HFF-Myc (cell line): ENCODE measurements around the gene KHDRBS1.

Experiments
- DNase-seq: peaks from one replicate; pipeline ENCODE4 v3.0.0-alpha.2; 2011; ENCODE audit warnings: low read depth; ENCODE audit errors: extremely low read depth
- H3K4me3 ChIP-seq: replicated peaks from 2 replicates; pipeline ENCODE4 v1.5.1; 2011; ENCODE audit warnings: low read depth, mild to moderate bottlenecking, control low read depth, low read length
- TF ChIP-seq, protein P1 (sequence below): IDR thresholded peaks from 2 replicates; pipeline ENCODE4 v1.5.1; 2012; ENCODE audit warnings: mild to moderate bottlenecking, low read depth, low read length, control low read depth; ENCODE audit errors: missing control alignments

Gene KHDRBS1

DNA sequence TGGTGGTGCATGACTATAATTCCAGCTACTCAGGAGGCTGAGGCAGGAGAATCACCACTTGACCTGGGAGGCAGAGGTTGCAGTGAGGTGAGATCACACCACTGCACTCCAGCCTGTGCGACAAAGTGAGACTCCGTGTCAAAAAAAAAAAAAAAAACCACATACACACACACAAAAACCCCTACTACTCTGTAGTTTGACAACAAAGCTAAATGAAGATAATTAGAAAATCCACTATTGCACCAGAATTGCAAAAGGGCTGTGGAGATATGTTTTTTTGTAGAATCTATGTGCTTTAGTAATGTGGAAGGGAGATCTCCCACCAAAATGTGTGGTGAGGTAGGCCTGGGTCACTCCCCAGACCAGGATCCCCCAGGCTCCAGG is 32.2 kb upstream of the KHDRBS1 start:
- no peak for DNase-seq
- TF ChIP-seq, protein P1, sequence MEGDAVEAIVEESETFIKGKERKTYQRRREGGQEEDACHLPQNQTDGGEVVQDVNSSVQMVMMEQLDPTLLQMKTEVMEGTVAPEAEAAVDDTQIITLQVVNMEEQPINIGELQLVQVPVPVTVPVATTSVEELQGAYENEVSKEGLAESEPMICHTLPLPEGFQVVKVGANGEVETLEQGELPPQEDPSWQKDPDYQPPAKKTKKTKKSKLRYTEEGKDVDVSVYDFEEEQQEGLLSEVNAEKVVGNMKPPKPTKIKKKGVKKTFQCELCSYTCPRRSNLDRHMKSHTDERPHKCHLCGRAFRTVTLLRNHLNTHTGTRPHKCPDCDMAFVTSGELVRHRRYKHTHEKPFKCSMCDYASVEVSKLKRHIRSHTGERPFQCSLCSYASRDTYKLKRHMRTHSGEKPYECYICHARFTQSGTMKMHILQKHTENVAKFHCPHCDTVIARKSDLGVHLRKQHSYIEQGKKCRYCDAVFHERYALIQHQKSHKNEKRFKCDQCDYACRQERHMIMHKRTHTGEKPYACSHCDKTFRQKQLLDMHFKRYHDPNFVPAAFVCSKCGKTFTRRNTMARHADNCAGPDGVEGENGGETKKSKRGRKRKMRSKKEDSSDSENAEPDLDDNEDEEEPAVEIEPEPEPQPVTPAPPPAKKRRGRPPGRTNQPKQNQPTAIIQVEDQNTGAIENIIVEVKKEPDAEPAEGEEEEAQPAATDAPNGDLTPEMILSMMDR: no peak
- no peak overlapping the region for H3K4me3 ChIP-seq

DNA sequence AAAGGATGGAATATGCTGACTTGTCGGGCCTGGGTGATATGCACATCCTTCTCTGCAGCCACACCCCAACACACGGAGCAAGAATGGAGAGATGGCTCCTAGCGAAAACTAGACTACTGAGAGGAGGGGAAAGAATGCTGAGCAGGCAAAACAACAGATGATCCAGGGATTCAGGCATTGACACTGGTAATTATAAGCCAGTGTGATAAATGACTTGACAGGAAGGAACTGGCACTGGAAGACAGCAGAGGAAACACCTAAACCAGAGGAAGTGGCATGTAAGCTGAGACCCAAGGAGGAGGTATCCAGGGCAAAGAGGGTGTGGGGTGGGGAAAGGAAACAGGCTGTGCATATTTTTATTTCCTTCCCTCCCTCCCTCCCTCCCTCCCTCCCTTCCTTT is 31.7 kb upstream of the KHDRBS1 start:
- TF ChIP-seq, protein P1: no peak
- no peak for DNase-seq
- no peak overlapping the region for H3K4me3 ChIP-seq

DNA sequence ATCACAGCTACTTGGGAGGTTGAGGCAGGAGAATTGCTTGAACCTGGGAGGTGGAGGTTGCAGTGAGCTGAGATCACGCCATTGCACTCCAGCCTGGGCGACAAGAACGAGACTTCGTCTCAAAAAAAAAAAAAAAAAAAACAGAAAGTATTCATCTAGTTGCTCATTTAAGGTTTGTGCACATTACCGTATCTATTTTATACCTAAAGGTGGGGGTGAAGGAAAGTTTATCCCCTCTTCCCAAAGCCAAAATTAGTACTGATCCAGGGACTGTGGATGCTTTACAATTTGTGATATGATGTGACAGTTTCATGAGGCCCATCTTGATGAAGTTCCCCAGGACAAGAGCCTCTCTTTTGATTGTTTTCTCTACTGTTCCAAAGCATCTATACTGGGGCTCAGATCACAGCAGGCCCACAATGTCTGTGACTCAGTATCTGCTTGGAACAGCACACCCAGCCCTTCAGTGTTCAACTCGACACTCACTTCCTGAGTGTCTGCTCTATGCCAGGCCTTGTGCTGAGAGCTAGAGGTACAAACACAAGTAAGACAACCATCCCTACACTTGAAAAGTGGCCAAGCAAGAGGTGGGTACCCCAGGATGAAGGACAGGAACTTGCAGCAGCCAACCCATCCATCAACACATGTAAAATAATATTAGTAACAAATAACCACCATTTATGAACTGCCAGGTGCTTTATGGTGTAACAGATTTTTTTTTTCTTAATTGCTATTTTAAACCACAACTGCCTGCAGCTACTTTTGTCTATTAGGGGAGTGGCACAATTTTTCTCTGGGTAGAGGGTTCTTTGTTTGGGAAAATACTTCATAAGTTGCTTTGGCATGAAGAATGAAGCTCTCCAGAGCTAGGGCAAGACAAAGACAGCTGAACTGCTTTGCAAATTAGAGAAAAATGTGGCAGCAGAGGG is 29.0 kb upstream of the KHDRBS1 start:
- no peak for DNase-seq
- TF ChIP-seq, protein P1: no peak
- H3K4me3 ChIP-seq: no peak overlapping the region

DNA sequence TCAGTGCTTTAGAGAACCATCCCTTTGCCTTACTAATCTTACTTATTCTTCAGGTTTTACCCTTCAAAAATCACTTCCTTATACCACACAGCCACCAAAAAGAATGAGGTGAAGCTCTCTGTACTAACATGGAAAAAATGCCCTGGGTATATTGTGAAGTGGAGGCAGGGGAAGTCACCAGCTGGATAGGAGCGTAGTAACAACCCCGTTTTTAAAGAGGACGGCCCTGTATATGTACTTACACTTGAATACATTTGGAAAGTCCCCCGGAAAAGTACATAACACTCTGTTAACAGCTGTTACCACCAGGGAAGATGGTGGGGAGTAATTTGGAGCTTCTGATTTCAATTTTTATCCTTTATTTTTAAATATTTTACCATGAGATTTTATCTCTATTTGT is 28.2 kb upstream of the KHDRBS1 start:
- TF ChIP-seq, protein P1: no peak
- DNase-seq: no peak
- no peak overlapping the region for H3K4me3 ChIP-seq

DNA sequence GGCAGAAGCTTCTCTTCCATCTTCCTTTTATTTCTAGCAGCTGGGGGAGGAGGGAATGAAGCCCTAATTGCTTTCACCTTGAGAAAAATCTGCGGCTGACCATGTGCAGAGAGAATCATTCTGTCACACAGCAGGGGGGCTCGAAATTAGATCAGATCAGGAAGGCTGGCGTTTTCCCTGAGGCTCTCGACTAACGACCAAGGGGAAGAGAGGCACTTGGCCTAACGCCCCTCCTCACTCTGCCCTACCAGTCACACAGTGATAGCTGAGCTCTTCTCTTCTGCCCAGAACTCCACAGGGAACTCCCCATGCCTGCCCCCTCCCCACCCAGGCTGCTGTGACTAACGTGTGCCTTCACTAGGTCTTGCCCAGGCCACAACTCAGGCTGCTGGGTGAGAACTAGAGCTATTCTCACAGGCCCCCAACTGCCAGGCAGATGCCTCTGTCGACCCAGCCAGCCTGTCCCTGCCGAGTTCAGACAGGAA is 26.5 kb upstream of the KHDRBS1 start:
- DNase-seq: no peak
- H3K4me3 ChIP-seq: no peak overlapping the region
- TF ChIP-seq, protein P1: no peak

DNA sequence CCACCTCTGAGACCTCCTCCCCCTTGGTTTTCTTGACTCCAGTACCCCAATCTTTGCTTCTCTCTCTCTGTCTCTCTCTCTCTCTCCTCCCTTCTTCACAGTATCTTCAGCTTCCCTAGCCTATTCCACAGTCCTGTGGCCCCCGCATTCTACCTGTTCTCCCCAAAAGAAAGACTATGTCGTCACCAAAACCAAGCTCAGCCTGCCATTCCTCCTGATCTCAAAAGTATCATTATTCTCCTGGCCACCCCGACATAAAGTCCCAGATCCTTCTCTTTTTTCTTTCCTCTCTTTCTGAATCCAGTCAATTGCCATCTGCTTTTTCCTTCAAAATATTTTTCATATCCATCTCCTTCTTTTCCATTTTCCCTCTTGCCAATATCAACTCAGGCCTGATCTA is 23.7 kb upstream of the KHDRBS1 start:
- no peak for DNase-seq
- H3K4me3 ChIP-seq: no peak overlapping the region
- TF ChIP-seq, protein P1: no peak
